H1 (cell line): ENCODE data around the gene KCNC1.

ENCODE experiments used
- NANOG ChIP-seq: IDR thresholded peaks from 2 replicates; pipeline ENCODE4 v1.6.1; 2011; ENCODE audit warnings: low read length, low read depth, mild to moderate bottlenecking, inconsistent platforms; ENCODE audit not compliant: insufficient read depth, poor library complexity, severe bottlenecking
- POLR2AphosphoS5 ChIP-seq: IDR thresholded peaks from 2 replicates; pipeline ENCODE4 v1.6.1; 2011; ENCODE audit warnings: low read depth, low read length
- TEAD4 ChIP-seq: IDR thresholded peaks from 2 replicates; pipeline ENCODE4 v1.6.1; 2012; ENCODE audit warnings: low read depth, low read length, inconsistent platforms, mixed read lengths
- TF ChIP-seq, protein P1 (sequence below), 3 experiments: IDR thresholded peaks; 1 replicate in 2 of 3; 2 replicates in 1 of 3; pipeline versions ENCODE4 v1.5.1 to v1.6.1; 2011; ENCODE audit warnings: low read length in 3 of 3, mild to moderate bottlenecking in 3 of 3, inconsistent platforms in 2 of 3, low read depth in 1 of 3, moderate library complexity in 1 of 3; ENCODE audit not compliant: insufficient read depth in 1 of 3; ENCODE audit errors: control extremely low read depth in 1 of 3

DNA sequence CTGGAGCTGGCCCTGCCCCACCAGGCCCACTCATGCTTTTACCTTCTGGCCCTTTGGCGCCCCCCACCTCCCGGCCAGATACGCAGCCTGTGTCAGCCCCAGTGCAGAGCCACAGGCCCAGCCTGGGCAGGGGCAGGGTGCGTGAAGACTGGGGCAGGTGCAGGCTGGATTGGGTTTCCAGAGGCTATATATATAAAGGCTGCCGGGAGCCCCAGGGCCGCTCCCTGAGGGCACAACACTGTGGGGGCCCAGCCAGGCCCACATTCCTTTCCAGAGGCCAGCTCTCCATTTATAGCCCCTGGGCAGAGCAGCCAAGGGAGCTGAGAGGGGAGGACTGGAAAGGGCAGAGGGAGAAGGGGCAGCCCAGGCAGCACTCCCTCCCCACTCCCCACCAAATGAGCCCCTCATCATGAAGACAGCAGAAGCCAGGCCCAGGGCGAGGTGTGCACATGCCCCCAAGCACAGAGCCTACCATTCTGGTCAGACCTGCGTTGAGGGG, 20.2 kb upstream of the KCNC1 start:
- no peak for TF ChIP-seq TEAD4
- TF ChIP-seq, protein P1, sequence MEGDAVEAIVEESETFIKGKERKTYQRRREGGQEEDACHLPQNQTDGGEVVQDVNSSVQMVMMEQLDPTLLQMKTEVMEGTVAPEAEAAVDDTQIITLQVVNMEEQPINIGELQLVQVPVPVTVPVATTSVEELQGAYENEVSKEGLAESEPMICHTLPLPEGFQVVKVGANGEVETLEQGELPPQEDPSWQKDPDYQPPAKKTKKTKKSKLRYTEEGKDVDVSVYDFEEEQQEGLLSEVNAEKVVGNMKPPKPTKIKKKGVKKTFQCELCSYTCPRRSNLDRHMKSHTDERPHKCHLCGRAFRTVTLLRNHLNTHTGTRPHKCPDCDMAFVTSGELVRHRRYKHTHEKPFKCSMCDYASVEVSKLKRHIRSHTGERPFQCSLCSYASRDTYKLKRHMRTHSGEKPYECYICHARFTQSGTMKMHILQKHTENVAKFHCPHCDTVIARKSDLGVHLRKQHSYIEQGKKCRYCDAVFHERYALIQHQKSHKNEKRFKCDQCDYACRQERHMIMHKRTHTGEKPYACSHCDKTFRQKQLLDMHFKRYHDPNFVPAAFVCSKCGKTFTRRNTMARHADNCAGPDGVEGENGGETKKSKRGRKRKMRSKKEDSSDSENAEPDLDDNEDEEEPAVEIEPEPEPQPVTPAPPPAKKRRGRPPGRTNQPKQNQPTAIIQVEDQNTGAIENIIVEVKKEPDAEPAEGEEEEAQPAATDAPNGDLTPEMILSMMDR (IDR thresholded peaks at IDR 0.05; ENCODE audit: control extremely low read depth in 1 of 3, insufficient read depth in 1 of 3, low read depth in 1 of 3, low read length in 3 of 3) = peak; percentile 24 to 40 (median 34); a peak in 3 of 4 replicates
- TF ChIP-seq NANOG = no peak
- TF ChIP-seq POLR2AphosphoS5 = no peak
